ENCODE measurements around the gene SMG5. TPM values are rescaled to one million over a fixed set of nuclear protein-coding genes. Genes with fewer than 3 reads are reported as not detected.

The SMG5 gene
- polyA plus RNA-seq, 1 experiment = 20.8 TPM

DNA sequence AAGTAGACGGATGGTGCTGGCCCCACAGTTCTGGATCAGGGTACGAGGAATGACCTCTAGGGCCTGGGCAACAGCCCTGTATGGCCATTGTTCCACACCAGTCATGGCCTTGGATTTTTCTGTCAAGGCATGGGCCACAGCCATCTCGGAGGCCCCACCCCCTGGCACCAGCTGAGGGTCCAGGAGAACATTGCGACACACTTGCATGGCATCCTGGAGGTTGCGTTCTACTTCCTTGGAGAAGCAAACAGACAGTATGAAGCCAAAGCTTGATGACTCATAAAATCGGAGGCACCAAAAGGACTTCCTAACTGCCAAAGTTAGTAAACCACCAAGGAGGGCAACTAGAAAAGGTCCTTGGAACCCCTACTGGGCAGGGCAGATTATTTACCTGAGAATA lies 28.3 kb upstream of the SMG5 start:
- Histone ChIP-seq H3K4me3 (ENCODE audit: low read depth, low read length) (no peak overlapping the region), H3K9me3 (ENCODE audit: control insufficient read depth, insufficient read depth, low read length) (no peaks in the 10 kb centered on the region), H3K27ac (ENCODE audit: low read depth, low read length) (peak overlapping the region; percentile 21), H3K27me3 (ENCODE audit: control insufficient read depth, insufficient read depth, low read length) (no peaks in the 10 kb centered on the region)
- POLR2A ChIA-PET = interaction anchor here (2.3 kb wide), 1 partner anchor 28 kb away, joined by 6 read pairs; the partner anchor contains the start of gene SMG5
- TF ChIP-seq, protein P1, sequence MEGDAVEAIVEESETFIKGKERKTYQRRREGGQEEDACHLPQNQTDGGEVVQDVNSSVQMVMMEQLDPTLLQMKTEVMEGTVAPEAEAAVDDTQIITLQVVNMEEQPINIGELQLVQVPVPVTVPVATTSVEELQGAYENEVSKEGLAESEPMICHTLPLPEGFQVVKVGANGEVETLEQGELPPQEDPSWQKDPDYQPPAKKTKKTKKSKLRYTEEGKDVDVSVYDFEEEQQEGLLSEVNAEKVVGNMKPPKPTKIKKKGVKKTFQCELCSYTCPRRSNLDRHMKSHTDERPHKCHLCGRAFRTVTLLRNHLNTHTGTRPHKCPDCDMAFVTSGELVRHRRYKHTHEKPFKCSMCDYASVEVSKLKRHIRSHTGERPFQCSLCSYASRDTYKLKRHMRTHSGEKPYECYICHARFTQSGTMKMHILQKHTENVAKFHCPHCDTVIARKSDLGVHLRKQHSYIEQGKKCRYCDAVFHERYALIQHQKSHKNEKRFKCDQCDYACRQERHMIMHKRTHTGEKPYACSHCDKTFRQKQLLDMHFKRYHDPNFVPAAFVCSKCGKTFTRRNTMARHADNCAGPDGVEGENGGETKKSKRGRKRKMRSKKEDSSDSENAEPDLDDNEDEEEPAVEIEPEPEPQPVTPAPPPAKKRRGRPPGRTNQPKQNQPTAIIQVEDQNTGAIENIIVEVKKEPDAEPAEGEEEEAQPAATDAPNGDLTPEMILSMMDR (IDR thresholded peaks at IDR 0.05; ENCODE audit: low read depth, low read length) = no peak
- CTCF ChIA-PET = interaction anchor here (3.9 kb wide), 1 partner anchor 8 kb away, joined by 28 read pairs; no protein-coding TSS in a partner anchor
- DNase-seq (ENCODE audit: low read depth, low spot score) = no peak

DNA sequence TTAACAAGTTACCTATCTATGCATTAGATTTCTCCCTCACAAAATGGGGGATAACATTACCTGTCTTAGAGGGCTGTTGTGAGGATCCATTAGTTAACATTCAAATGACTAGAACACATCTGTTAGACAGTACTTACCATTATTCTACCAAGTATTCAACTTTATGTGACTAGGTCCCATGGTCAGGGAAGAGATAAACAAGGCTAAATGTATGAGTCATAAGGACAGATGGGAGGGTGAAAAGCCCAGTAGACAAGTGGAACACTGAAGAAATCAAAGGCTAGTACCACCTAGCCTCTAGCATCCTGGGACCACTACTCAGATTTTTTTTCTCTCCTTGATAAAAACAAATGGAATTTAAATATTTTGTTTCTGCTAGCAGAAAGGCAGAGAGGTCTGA lies 25.5 kb upstream of the SMG5 start:
- Histone ChIP-seq H3K27ac (ENCODE audit: low read depth, low read length) (peak overlapping the region; percentile 25), H3K9me3 (ENCODE audit: control insufficient read depth, insufficient read depth, low read length) (no peaks in the 10 kb centered on the region), H3K27me3 (ENCODE audit: control insufficient read depth, insufficient read depth, low read length) (no peaks in the 10 kb centered on the region), H3K4me3 (ENCODE audit: low read depth, low read length) (no peak overlapping the region)
- ChIA-PET POLR2A (interaction anchor here (0.7 to 1.2 kb wide), 2 partner anchors 11 to 25 kb away, joined by 3 read pairs; partner anchors contain the start of gene SMG5), CTCF (interaction anchor here (1.2 kb wide), 1 partner anchor 11 kb away, joined by 4 read pairs; no protein-coding TSS in a partner anchor)
- DNase-seq (ENCODE audit: low read depth, low spot score) = no peak
- TF ChIP-seq, protein P1 (IDR thresholded peaks at IDR 0.05; ENCODE audit: low read depth, low read length) = no peak

DNA sequence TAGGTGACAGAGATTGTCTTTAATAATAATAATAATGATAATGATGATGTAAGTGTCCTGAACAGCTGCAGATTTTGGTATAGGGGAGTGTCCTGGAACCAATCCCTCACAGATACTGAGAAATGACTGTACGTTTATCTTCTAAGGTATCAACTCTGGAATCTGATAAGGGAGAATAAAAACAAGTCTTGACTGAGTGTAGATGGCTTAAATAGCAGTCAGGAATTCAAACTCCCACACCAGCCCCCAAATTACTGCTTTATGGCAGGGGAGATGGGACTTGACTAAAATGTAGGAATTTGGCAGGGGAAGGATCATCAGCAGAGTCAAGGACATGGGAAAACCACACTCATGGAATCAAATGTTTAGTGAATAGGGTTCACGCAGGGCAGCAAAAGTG lies 22.6 kb upstream of the SMG5 start:
- Histone ChIP-seq H3K27me3 (ENCODE audit: control insufficient read depth, insufficient read depth, low read length) (no peaks in the 10 kb centered on the region), H3K9me3 (ENCODE audit: control insufficient read depth, insufficient read depth, low read length) (no peaks in the 10 kb centered on the region), H3K4me3 (ENCODE audit: low read depth, low read length) (no peak overlapping the region), H3K27ac (ENCODE audit: low read depth, low read length) (no peak overlapping the region)
- DNase-seq (ENCODE audit: low read depth, low spot score) = no peak
- TF ChIP-seq, protein P1 (IDR thresholded peaks at IDR 0.05; ENCODE audit: low read depth, low read length) = no peak
- ChIA-PET CTCF (interaction anchor here (2.4 kb wide), 1 partner anchor 14 kb away, joined by 11 read pairs; no protein-coding TSS in a partner anchor), POLR2A (no interaction called here)

DNA sequence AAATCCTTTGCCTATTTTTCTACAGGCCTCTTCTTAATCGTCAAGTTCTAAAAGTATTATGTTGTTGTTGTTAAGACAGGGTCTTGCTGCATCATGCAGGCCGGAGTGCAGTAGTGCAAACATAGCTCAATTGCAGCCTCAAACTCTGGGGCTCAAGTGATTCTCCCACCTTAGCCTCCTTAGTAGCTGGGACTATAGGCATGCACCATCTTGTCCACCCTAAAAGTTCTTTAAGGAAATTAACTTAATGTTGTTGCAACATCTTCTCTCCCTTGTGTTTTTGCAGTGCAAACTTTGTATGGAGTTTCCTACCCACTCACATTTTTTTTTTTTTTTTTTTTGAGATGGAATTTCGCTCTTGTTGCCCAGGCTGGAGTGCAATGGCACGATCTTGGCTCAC lies 20.6 kb upstream of the SMG5 start:
- Histone ChIP-seq H3K9me3 (ENCODE audit: control insufficient read depth, insufficient read depth, low read length) (no peaks in the 10 kb centered on the region), H3K27me3 (ENCODE audit: control insufficient read depth, insufficient read depth, low read length) (no peaks in the 10 kb centered on the region), H3K4me3 (ENCODE audit: low read depth, low read length) (no peak overlapping the region), H3K27ac (ENCODE audit: low read depth, low read length) (no peak overlapping the region)
- TF ChIP-seq, protein P1 (IDR thresholded peaks at IDR 0.05; ENCODE audit: low read depth, low read length) = no peak
- DNase-seq (ENCODE audit: low read depth, low spot score) = no peak
- ChIA-PET CTCF (interaction anchor here (0.5 to 1.7 kb wide), 2 partner anchors 16 to 30 kb away, joined by 4 to 11 read pairs; no protein-coding TSS in a partner anchor), POLR2A (interaction anchor here (0.7 to 1.6 kb wide), 2 partner anchors 40 to 146 kb away, joined by 6 to 8 read pairs; no protein-coding TSS in a partner anchor)

DNA sequence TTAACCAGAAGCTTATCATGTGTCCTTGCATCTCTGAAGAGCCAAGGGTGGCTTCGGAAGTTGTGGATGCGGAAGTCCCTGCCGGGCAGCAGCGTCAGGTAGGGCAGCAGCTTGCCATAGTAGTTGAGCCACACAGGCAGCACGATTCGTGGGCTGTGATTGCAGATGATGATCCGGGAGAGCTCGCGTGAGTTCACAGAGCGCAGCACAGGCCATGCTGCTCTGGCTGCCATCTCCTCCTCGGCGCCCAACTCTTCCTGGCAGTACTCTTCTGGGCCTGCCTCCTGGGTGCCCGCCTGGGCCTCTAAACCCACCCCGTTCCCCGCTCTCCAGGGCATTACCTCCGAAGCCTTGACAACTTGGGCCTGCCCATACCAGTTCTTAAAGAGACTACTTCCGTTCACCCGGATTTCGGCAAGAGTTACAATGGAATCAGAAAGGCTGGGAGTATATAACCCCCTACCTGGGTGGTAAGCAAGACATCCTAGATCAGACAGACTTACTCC lies 16.3 kb upstream of the SMG5 start, which contains the start of gene VHLL:
VHLL (minus strand) TSS at position 456 of the 506 bp plus-strand sequence; CDS start at position 338, 118 bp downstream.
- no peaks in the 10 kb centered on the region for H3K9me3 ChIP-seq (ENCODE audit: control insufficient read depth, insufficient read depth, low read length)
- H3K27me3 ChIP-seq (ENCODE audit: control insufficient read depth, insufficient read depth, low read length) = no peaks in the 10 kb centered on the region
- H3K27ac ChIP-seq (ENCODE audit: low read depth, low read length) = no peak within 1 kb of the TSS
- CTCF ChIA-PET = no interaction called here
- TF ChIP-seq, protein P1 (IDR thresholded peaks at IDR 0.05; ENCODE audit: low read depth, low read length) = no peak
- POLR2A ChIA-PET = no interaction called here
- no peak for DNase-seq (ENCODE audit: low read depth, low spot score)
- no peak within 1 kb of the TSS for H3K4me3 ChIP-seq (ENCODE audit: low read depth, low read length)

Data from AG04450 (cell line).